ENCODE measurements around the gene TRPM3.
A peak's percentile ranks its signal among the peaks of the same experiment; 100 is the strongest.

Gene TRPM3

GRCh38 chr9:70569791-70570190, 551.6 kb downstream of the TRPM3 start:
- DNase-seq = no peak

- no peak for DNase-seq
Measured at GRCh38 chr9:70569070-70569772, 552.2 kb downstream of the TRPM3 start.

- no peak for DNase-seq
Measured at GRCh38 chr9:70567511-70567910, 553.9 kb downstream of the TRPM3 start.

GRCh38 chr9:70566751-70567150, 554.7 kb downstream of the TRPM3 start:
- DNase-seq = no peak

GRCh38 chr9:70566066-70566465, 555.4 kb downstream of the TRPM3 start:
- no peak for DNase-seq

GRCh38 chr9:70564468-70565335, 556.7 kb downstream of the TRPM3 start:
- DNase-seq = peak; percentile 54 to 61

- no peak for DNase-seq
Measured at GRCh38 chr9:70563431-70564204, 557.8 kb downstream of the TRPM3 start.

GRCh38 chr9:70563010-70563409, 558.4 kb downstream of the TRPM3 start:
- no peak for DNase-seq

GRCh38 chr9:70561786-70562395, 559.5 kb downstream of the TRPM3 start:
- DNase-seq = no peak

- no peak for DNase-seq
Measured at GRCh38 chr9:70561111-70561510, 560.3 kb downstream of the TRPM3 start.

- DNase-seq = no peak
Measured at GRCh38 chr9:70559102-70559501, 562.3 kb downstream of the TRPM3 start.

- DNase-seq = no peak
Measured at GRCh38 chr9:70557661-70558369, 563.6 kb downstream of the TRPM3 start.

- no peak for DNase-seq
Measured at GRCh38 chr9:70556771-70557170, 564.6 kb downstream of the TRPM3 start.

- DNase-seq = no peak
Measured at GRCh38 chr9:70554881-70555280, 566.5 kb downstream of the TRPM3 start.

- no peak for DNase-seq
Measured at GRCh38 chr9:70553707-70554673, 567.4 kb downstream of the TRPM3 start.

GRCh38 chr9:70552561-70552960, 568.9 kb downstream of the TRPM3 start:
- DNase-seq = no peak

GRCh38 chr9:70551801-70552200, 569.6 kb downstream of the TRPM3 start:
- DNase-seq = no peak

GRCh38 chr9:70551396-70551795, 570.0 kb downstream of the TRPM3 start:
- DNase-seq = no peak

- no peak for DNase-seq
Measured at GRCh38 chr9:70549926-70550325, 571.5 kb downstream of the TRPM3 start.

GRCh38 chr9:70542311-70542931, 579.0 kb downstream of the TRPM3 start:
- no peak for DNase-seq

GRCh38 chr9:70540016-70540415, 581.4 kb downstream of the TRPM3 start:
- no peak for DNase-seq

All from NCI-H526 (cell line).